Hematopoietic multipotent progenitor cell treated with erythropoietin and hydrocortisone succinate and interleukin-3 and kit ligand, for 15 days (in vitro differentiated cells): ENCODE data around the gene STPG1.

Experiments used
- DNase-seq: peaks from one replicate; pipeline ENCODE4 v3.0.0-alpha.2; 2015; ENCODE audit warnings: low spot score

Gene STPG1

DNA sequence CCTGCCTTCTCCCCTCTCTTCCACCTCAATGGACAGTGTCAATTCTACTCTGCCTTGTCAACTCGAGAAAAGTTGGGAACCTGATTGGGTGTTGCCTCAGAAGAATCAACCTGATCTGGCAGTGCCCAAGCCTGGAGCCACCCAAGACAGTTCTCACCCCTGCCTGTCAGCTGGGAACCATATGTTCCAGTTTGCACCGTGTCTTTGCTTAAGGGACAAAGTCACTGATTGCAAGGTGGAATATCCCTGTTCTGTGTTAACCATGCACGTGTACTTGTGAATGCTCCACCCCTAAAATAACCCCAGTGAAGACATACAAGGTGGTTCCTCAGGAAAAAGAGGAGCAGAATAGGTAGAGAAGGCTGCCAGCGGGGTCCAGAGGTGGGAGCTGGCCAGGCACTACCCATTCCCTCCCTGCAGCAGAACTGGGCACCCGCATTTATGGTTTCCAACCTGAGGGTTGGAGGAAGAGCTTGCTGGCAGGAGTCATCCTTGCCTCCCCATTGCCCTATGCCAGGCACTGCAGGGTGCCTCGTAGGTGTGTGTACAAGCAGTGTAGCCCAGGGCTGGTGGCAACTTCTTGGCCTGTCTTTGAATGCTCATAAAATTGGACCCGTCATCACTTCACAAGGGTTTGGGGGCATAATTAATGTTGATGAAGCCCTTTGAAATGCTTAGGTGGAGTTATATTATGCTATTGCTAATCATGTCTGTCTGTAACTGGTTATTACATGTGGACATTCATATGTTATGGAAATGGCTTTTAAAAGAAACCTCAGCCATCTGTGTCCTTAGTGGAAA, 13.4 kb upstream of the STPG1 start:
- DNase-seq = no peak

DNA sequence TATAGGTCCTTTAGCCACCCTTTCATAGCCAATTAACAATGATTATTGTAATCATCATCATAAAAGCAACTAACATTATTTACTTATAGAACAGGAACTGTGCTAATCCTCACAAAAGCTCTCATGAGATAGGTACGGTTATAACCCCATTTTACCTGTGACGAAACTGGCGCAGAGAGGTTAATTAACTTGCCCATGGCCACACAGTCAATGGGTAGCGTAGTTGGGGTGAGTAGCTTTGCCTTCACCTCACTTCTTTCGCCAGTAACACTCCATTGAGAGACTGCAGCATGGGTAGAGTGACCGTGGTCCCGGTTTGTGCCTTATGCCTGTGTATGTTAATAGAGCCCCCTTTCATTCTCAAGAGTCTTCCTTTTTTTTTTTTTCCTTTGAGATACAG, 12.3 kb upstream of the STPG1 start:
- no peak for DNase-seq

DNA sequence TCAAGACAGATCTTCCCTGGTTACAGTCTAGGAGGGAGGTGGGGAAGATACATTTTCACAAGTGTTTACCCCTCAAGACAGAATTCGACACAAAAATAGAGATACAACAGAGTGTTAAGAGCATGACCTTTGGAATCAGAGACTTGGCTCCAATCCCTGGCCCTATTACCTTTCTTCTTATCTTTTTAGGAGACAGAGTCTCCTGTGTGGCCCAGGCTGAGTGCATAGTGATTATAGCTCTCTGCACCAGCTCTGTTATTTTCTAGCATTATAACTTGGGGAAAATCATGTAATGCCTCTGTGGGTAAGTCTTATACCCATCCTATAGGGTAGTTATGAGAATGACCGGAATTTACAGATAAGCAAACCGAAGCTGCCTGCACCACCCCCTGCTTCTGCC, 11.9 kb upstream of the STPG1 start:
- no peak for DNase-seq

DNA sequence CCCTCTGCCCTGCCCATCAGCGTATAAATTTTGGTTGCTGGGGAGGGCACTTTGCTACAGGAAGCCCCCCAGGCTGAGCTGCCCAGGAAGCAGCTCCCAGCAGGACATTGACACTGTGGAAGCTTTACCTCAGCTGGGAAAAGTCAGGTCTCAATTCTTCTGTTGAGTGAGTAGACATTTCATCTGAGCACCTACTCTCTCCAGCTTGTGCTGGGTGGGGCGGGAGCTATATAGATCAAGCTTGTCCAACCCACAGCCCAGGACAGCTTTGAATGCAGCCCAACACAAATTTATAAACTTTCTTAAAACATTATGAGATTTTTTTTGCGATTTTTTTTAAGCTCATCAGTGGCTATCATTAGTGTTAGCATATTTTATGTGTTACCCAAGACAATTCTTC, 11.4 kb upstream of the STPG1 start:
- no peak for DNase-seq

DNA sequence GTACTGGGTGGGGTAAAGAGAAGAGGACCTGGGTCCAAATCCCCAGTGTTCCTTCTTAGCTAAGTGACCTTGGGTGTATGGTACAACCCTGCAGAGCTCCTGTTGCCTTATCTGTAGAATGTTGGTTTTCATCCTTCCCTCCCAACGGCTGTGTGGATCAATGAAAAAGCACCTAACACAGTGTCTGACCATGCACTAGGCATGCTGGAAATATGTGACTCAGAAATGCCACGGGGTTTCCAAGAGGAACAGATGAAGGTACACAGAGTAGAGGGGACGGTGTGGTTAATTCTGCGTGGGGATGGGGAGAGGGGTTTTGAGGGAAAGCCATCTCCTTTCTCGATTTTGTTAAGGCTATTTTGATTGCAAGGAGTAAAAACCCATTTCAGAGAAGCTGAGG, 10.6 kb upstream of the STPG1 start:
- DNase-seq = no peak

DNA sequence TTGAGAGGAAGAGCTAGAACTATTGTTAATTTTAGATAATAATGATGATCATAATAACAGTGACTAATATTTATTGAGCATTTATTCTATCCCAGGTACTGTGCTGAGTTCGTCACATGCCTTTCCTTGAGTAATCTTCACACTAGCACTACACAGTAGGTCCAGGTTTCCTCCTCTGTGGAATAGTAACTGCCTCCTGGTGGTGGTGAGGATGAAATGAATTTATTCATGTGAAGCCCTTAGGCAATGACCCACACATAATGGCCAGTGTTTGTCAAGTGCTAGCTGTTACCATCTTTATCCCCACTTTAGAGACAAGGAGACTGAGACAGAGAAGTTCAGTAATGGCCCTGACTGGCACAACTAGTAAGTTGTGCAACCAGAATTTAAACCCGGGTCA, 7.9 kb upstream of the STPG1 start:
- no peak for DNase-seq

DNA sequence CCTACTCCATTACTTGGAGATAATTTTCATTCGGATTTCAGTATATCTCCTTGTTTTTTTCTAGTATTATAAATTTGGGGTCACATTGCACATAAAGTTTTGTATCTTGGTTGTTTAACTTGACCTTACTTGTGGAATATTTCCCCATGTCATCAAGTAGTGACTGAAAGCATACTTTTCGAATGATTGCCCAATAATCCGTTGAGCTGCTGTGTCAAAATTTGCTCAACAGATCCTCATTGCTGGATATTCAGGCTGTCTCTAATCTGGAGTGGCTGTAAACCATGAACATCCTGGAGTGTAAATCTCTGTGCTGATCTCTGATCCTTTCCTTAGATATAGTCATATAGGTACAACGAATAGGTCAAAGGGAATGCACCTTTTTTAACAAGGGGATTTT, 7.0 kb upstream of the STPG1 start:
- DNase-seq = no peak

DNA sequence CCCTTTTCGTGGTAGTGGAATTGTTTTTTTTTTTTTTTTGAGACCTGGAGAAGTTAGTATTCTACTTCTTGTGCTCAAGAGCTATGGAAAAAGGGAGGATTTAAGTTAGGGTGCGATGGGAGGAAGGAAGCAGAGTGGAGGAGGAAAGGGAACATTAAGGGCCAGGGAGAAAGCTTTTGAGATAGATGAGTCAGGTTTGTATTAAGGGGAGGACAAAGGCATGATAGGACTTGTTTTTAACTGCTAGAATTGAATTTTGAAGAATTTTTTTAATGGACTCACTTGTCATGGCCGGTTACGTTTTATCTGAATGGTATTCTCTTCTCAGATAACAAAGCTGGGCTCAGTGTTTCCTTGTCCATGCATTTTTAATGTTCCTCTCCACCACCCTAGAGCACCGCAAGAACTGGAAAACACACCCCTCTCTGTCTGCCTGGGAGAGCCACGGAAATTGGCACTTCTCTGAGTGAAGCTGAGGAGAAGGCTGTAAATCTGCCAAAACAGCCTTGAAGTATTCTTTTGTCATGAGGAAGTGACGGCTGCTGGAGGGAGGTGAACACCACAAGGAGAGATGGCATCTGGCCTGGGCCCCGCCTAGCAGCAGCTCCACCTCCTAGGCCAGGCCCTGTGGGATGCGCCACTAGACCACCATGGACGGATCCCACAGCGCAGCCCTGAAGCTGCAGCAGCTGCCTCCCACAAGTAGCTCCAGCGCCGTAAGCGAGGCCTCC, 5.5 kb upstream of the STPG1 start:
- DNase-seq = no peak

DNA sequence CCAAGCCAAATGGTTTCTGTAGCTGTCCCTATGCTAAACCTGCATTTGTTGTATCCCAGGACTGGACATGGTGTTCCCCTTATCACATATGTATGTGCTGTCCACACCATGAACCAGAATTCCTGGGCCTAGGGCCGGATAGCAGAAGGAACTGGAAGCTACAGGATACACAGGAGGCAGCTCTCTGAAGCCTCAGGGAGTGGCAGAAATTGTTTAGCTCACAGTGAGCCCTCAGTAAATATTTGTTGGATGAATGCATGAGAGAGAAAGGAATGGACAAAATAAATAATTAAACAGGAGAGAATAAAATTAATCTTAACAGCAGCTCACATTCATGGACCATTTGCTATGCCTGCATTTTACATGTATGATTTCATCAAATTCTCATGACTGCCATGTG, 4.1 kb upstream of the STPG1 start:
- DNase-seq = peak; percentile 12

DNA sequence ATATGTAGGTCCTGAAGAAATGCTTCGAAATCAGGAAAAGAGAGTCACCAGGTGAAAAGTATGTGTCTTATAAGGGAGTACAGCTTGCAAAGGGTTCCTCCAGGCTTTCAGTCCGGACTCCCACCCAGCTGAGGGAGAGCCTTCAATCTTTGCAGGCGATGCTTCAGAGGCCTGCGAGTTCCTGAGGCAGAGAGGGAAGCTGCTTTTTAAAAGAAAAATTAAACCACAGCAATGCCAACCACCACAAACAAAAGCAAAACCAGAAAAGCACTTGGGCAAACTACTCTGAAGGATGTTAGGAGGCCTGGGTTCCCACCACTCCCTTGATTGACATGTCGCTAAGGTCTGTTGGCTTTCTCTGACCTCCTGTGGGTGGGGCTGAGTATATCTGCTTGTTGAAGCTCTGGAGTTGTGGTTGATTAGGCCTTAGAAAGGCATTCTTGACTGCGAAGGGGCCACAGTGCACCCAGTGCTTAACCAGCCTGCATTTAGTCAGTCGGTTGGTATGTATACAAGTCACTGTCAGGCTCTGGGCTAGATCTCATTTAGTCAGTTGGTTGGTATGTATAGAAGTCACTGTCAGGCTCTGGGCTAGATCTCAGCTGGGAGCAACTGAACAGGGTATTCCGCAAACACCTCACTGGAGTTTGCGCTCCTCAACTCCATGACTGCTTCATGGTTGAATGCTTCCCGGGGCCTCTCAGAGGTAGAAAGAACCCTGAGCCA, 3.2 kb upstream of the STPG1 start:
- peak; percentile 66 for DNase-seq

DNA sequence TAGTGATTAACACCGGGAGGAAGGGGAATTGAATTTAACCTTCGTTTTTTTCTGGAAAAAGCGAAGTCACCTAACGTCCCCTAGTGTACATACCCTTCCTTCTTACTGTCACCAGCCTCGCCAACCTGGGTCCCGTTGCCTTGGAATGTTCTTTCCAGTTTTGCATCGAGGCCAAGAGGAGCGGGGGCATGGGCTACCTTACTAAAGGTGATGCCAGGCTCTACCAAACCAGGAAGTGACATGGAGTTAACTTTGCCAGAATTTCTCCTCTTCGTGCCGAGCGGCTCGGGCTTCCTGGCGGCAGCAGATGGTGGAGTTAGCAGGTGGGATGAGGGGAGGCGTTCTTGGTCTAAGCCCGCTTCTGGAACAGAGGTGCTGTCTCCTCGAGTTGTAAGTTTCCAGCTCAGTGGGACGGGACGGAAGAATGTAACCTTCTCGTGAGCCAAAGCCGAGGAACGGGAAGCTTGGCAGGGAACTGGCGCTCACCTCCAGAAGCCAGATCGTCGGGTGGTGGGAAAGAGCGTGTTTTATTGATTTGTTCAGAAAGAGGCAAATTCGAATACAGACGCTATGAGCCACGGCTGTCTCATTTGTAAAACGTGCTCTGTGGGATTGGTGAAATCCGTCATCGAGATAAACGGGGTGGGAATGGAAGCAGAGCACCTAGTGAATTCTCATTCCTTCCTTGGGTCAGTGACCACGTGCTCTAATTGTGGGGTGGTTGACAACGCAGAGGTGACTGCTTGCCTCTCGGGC, 2.5 kb upstream of the STPG1 start:
- peak; percentile 6 for DNase-seq

DNA sequence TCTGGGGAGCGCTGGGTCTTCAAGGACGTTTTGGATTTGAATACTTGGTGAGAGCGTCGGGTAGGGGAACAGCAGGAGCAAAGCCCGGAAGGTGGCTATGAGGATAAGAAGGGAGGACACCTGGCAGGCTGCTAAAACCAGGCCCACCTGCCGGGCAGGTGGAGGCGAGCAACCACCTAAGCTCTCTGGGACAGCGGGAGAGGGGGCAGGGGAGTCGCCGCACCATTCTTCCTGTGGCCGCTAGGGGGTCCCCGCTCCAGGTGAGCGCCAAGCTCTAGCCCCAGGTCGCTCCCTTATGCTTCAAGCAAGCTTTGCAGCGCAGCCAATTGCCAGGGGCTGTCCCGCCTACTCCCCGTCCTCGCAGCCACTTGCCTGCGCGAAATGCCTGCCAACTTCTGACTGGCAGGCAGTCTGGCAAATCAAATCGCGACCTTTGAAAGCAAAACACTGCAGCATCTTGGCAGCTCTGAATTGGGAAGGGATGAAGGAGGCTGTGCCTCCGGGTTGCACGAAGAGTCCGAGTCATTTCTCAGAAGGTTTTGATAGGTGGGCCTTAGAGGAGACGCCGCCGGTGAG, 1.8 kb upstream of the STPG1 start, which contains the start of gene NIPAL3:
Gene NIPAL3, plus strand, starts transcription at position 469 of the 576 bp plus-strand sequence. CDS start 3,746 bp downstream, outside the sequence.
- peak; percentile 98 for DNase-seq

DNA sequence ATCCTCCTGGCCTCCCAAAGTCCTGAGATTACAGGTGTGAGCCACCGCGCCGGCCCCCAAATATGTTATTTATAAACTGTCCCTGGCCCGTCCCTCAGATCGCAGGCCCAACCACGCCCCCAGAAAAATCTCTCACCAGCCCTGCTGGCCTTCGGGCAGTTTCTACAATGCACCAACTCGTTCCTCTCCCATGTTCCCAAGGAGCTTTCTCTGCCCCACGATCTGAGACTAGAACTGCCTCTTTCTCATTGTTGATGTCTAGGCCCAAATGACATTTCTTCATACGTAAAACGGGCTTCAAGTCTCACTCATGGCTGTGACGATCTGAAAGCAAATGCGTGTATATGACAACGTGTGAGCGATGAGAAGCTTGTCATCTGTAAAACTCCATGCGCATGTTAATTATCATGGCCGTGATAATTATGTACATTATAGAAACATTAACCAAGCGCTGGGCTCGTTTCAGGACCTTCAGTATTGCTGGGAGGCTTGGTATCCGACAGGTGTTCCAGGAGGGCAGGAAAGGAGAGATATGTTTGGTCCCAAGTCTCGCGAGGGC, 1.3 kb upstream of the STPG1 start:
- DNase-seq = no peak

DNA sequence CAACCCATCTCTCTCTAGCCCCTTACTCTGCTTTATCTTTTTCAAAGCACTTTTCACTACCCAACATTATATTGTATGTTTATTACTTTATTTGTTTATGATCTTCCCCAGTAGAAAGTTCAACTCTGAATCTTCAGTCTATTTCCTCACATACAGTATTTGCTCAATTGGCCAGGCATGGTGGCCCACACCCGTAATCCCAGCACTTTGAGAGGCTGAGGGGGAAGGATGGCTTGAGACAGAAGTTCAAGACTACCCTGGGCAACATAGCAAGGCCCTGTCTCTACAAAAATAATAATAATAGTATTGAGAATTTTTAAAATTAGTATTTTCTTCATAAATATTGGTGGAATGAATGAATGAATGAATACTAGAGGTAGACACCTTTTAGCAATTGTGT, 1.2 kb downstream of the STPG1 start:
- no peak for DNase-seq

DNA sequence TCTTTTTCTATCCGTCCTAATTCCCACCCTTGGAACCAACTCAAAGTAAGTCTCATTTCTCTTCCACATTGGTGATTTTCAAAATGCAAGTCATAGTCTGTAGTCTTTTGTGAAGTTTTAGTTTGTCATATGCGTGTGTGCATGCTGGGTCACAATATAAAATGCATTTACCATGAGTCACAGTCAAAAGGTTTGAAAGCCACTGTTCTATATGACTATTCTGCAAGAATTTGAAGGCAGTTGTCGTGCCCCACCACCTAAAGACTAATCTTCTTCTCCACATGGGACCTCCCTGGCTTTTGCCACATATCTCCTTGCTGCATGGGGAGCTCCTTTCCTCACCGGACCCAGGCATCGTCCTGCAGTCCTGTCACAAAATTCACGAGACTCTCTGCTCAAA, 1.6 kb downstream of the STPG1 start:
- DNase-seq = peak; percentile 17

DNA sequence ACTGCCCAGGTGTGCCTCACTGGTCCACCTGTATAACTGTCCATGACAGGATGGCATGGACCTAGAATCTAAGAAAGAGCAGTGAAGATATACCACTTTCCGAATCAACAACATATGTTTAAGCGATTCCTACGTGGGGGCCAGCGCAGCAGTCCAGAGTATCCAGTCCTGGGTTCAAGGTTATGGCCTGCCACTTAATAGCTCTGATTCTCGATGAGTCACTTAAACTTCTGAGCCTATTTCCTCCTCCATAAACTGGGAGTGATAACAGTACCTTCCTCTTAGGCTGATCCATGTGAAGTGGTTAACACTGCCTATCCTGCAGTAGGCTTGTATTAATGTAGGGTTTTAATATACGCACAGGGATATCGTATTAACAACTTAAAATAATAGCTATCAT, 2.8 kb downstream of the STPG1 start:
- DNase-seq = no peak

DNA sequence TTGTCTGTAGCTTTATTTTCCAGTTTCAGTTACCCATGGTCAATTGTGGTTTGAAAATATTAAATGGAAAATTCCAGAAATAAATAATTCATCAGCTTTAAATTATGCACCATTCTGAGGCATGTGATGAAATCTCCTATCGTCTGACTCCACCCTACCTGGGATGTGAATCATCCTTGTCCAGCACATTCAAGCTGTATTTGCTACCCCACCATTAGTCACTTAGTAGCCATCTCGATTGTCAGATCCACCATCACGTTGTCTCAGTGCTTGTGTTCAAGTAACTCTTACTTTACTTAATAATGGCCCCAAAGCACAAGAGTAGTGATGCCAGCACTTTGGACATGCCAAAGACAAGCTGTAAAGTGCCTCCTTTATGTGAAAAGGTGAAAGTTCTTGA, 4.0 kb downstream of the STPG1 start:
- no peak for DNase-seq

DNA sequence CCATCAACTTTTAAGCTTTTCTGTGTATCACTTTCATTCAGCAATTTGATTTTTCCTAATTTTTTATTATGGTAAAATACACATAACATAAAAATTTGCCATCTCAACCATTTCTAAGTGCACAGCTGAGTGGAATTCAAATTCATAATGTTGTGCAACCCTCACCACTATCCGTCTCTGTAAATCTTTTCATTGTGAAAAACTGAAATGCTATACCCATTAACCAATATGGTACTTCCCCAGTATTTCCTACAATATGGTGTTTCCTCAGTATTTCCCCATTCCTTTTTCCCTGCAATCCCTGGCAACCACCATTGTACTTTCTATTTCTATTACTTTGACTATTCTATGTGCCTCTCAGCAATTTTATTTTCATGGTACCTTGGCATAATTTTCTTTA, 6.8 kb downstream of the STPG1 start:
- no peak for DNase-seq

DNA sequence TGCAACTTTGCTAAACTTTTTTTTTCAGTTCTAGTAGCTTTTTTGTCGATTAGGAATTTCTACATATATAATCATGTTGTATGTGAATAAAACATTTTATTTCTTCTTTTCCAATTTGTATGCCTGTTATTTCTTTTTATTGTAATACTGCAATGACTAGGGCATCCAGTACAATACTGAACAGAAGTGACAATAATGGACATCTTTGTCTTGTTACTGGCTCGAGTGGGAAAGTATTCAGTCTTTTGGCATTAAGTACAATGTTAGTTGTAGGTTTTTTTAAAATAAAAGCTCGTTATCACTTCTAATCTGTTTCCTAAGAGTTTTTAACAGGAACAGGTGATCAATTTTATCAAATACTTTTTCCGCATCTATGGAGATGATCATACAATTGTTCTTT, 9.8 kb downstream of the STPG1 start:
- no peak for DNase-seq

DNA sequence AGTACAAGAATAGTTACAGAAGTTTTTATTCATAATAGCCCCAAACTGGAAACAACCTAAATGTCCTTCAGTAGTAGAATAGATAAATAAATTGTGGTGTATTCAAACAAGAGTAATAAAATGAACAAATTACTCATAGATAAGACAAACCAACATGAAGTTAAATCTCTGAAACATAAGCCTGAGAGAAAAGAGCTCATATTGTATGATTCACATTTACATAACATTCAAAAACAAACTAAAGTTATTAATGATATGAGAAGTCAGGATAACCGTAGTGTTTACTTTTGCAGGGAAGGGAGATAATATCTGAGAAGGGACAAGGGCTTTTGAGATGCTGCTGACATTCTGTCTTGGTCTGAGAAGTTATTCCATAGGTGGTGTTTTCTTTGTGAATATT, 13.5 kb downstream of the STPG1 start:
- DNase-seq = no peak

DNA sequence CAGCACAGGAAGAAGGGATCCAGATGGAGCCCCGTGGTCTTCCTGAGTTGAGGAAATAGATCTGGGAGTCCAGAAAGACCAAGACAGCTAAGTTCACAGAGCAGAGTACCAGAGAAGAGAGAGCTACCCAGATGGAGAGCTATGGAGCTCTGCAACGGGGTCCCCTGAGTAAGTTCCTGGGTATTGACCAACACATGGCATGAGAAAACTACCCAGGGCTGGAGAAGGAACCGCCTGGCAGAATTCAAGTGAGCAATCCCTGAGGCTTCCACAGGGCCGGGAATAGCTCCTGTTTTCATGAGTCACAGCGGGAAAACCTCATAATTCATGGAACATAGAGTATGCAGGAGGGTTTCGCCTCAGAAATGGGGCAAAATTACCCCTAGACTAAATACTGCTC, 19.7 kb downstream of the STPG1 start:
- no peak for DNase-seq
